ENCODE data around the gene KCNG4. TPM values are rescaled to one million over a fixed set of nuclear protein-coding genes. Genes with fewer than 3 reads are reported as not detected.

The KCNG4 gene
- total and polyA plus RNA-seq, 10 of the 15 experiments (the other 5 are each of a cell fraction or from before 2014, with no cell fraction given) = not detected

GRCh38 chr16:84196101-84196500 is 43.7 kb downstream of the KCNG4 start (continued):
- TF ChIP-seq CEBPZ (IDR thresholded peaks at IDR 0.05; ENCODE audit: low read depth, low read length) (no peak), ATF2 (IDR thresholded peaks at IDR 0.05; ENCODE audit: low read length) (no peak), CBX5 (IDR thresholded peaks at IDR 0.05; ENCODE audit: low read depth) (no peak), DPF2 (IDR thresholded peaks at IDR 0.05) (no peak), MYC (IDR thresholded peaks at IDR 0.05; ENCODE audit: insufficient read depth, insufficient read length, insufficient replicate concordance, low read length, severe bottlenecking) (no peak), RBBP5 (conservative IDR thresholded peaks at IDR 0.05) (no peak), RELA (IDR thresholded peaks at IDR 0.05; ENCODE audit: borderline replicate concordance, partially characterized antibody) (no peak), RAD51 (IDR thresholded peaks at IDR 0.05) (no peak), TCF3 (IDR thresholded peaks at IDR 0.05; ENCODE audit: borderline replicate concordance, insufficient read depth, low read depth, low read length) (no peak), MEF2A (IDR thresholded peaks at IDR 0.05; ENCODE audit: insufficient read depth, low read depth, low read length) (no peak), HDAC6 (IDR thresholded peaks at IDR 0.05; ENCODE audit: unreplicated experiment) (no peak), ZSCAN29 (IDR thresholded peaks at IDR 0.05) (no peak), BHLHE40 (IDR thresholded peaks at IDR 0.05; ENCODE audit: borderline replicate concordance in 1 of 2, low read depth in 2 of 2, low read length in 1 of 2) (no peak), SUPT20H (IDR thresholded peaks at IDR 0.05; ENCODE audit: borderline replicate concordance, control insufficient read depth, low read depth, low read length) (no peak)

Data from GM12878 (cell line).